A673 (cell line): ENCODE measurements around the gene NFRKB. TPM values are rescaled to one million over a fixed set of nuclear protein-coding genes. Genes with fewer than 3 reads are reported as not detected.

Source experiments
- Bru-seq: library from RNA; stranded (reverse); fragments of 400-500 nt; gene quantifications from one replicate; lab custom pipeline; 2021; lab: Mats Ljungman, UMichigan
- BruChase-seq, 2 experiments: library from RNA; stranded (reverse); fragments of 400-500 nt; gene quantifications; one replicate each; lab custom pipeline; 2021; lab: Mats Ljungman, UMichigan
- BruUV-seq: library from RNA; stranded (reverse); fragments of 400-500 nt; replicated peaks from 2 replicates; lab custom pipeline; 2021; lab: Mats Ljungman, UMichigan
- CTCF ChIA-PET: fragments of 300-600 bp; sonication (Branson Sonifier 250); formaldehyde crosslinking; loops from one replicate; lab custom pipeline; 2022; ENCODE audit warnings: antibody characterized with exemption; lab: Charles Lee
- POLR2A ChIA-PET: fragments of 300-600 bp; sonication (Branson Sonifier 250); formaldehyde crosslinking; loops from one replicate; lab custom pipeline; 2022; ENCODE audit warnings: antibody characterized with exemption; ENCODE audit not compliant: low non-redundant PET; lab: Charles Lee
- DNase-seq: peaks from one replicate; pipeline ENCODE4 v3.0.0-alpha.2; 2015; ENCODE audit warnings: low spot score
- H3K27ac ChIP-seq: fragments of 200-600 bp; sonication (generic); 2 replicates; pipeline ENCODE4 v1.5.1; 2016; ENCODE audit warnings: mixed run types, low read depth, mild to moderate bottlenecking, mixed read lengths, antibody characterized with exemption, low read length; ENCODE audit not compliant: poor library complexity, severe bottlenecking
- H3K27me3 ChIP-seq: fragments of 200-600 bp; sonication (generic); replicated peaks from 2 replicates; pipeline ENCODE4 v1.6.1; 2017; ENCODE audit warnings: mixed run types, low read depth, mild to moderate bottlenecking, mixed read lengths, antibody characterized with exemption, low read length; ENCODE audit not compliant: insufficient read depth, poor library complexity
- H3K36me3 ChIP-seq: fragments of 200-600 bp; sonication (generic); 2 replicates; pipeline ENCODE4 v1.6.1; 2016; ENCODE audit warnings: mixed run types, mild to moderate bottlenecking, mixed read lengths, antibody characterized with exemption, low read length; ENCODE audit not compliant: insufficient read depth, poor library complexity, severe bottlenecking
- H3K4me1 ChIP-seq: fragments of 200-600 bp; sonication (generic); 2 replicates; pipeline ENCODE4 v1.6.1; 2017; ENCODE audit warnings: mixed run types, mild to moderate bottlenecking, mixed read lengths, antibody characterized with exemption, low read length; ENCODE audit not compliant: insufficient read depth, poor library complexity, severe bottlenecking
- H3K4me3 ChIP-seq: fragments of 200-600 bp; sonication (generic); 2 replicates; pipeline ENCODE4 v1.5.1; 2016; ENCODE audit warnings: low read depth, mixed run types, mild to moderate bottlenecking, mixed read lengths, low read length; ENCODE audit not compliant: poor library complexity, severe bottlenecking
- H3K9me3 ChIP-seq: fragments of 200-600 bp; sonication (generic); 2 replicates; pipeline ENCODE4 v1.6.1; 2016; ENCODE audit warnings: mixed run types, low read depth, mild to moderate bottlenecking, mixed read lengths, antibody characterized with exemption, low read length; ENCODE audit not compliant: poor library complexity, severe bottlenecking
- CTCF ChIP-seq: fragments of 300-800, 200-600 bp; sonication (generic); conservative IDR thresholded peaks from 2 replicates; pipeline ENCODE4 v1.5.1; 2017; ENCODE audit warnings: low read depth, mild to moderate bottlenecking, antibody characterized with exemption, low read length, moderate library complexity, mixed read lengths
- EZH2 ChIP-seq: fragments of 200-600 bp; sonication (generic); IDR thresholded peaks from 2 replicates; pipeline ENCODE4 v1.6.1; 2017; ENCODE audit warnings: borderline replicate concordance, low read depth, mild to moderate bottlenecking, mixed read lengths, antibody characterized with exemption, low read length; ENCODE audit not compliant: poor library complexity, severe bottlenecking
- intact Hi-C: fragments of 100-400 bp; cut with micrococcal nuclease; formaldehyde crosslinking; loops from one replicate; pipeline ENCODE4 v1.10.0; 2022; ENCODE audit not compliant: unreplicated experiment
- long read RNA-seq: library from polyadenylated mRNA; stranded (forward); transcript quantifications from one replicate; pipeline ENCODE4 v2.0.0, GENCODE V29; 2022
- total RNA-seq: library from RNA; stranded (reverse); gene quantifications from 2 replicates; pipeline ENCODE4 v1.2.3, GENCODE V29; 2021

Gene NFRKB
- total RNA-seq (53.6 and 54.5 TPM in 2 replicates), Bru-seq, nascent RNA (percentile 82 among the genes with signal in this experiment), BruChase-seq, experiment 1, labeled RNA remaining after a 2-hour chase (percentile 90 among the genes with signal in this experiment), BruChase-seq, experiment 2, labeled RNA remaining after a 6-hour chase (percentile 86 among the genes with signal in this experiment)
- long read RNA-seq, partial matches to known transcripts, result 18 of 50 reads
- long read RNA-seq, other reads (novel, unspliced or antisense), result 32 of 50 reads

DNA sequence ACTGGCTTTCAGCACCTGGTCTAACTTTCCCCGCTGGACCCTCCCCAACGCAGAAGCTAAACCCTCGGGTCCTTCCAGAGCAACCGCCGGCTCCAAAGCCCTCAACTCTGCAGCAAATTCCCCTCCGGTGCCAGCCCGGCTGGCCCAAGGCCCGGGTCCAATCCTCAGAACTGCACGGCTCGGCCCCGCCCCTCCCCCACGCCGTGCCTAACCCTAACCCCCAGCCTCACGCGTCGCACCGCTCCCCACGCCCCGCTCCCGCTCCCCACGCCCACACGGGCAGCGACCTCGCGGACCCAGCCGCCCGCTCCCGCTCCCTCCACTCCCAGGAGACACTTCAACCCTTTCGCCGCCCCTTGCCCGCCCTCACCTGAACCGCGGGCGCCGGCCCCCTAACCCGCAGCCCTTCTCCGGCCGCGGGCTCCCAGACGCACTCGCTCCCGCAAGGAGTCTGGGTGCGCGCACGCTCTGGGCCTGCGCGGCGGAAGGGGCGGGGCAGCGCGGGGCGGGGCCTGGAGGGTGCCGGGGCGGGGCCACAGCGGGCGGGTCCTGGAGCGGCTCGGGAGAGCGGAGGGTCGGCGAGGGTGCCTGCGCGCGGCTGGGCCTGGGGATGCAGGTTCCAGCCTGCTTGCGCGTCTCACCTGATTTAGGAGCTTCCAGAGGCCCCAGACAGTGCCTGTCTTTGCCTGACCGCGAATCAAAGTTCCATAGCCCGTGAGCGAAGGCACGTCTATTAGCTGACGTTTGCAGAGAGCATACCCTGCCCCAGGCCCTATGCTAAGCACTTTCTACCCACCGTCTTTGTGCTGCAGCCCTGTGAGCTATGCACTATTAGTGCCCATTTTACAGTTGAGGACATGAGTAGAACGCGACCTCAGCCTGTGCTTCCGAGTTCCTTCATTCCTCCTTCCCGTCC, at the start of gene NFRKB:
NFRKB (minus strand) TSS at position 453 of the 916 bp plus-strand sequence. CDS start 2,729 bp downstream, outside the sequence.
- Histone ChIP-seq H3K9me3 (no peaks in the 10 kb centered on the region), H3K27me3 (no peaks in the 10 kb centered on the region), H3K4me3 (peak within 1 kb of the TSS; percentile 85), H3K27ac (peak within 1 kb of the TSS; percentile 80), H3K4me1 (peaks cover 7% of the 10 kb centered on the region), H3K36me3 (peaks cover 28% of the 10 kb centered on the region)
- no TSS peak for BruUV-seq
- ChIA-PET POLR2A (interaction anchor here (0.9 kb wide), 1 partner anchor 25 kb away, joined by 3 read pairs; no protein-coding TSS in a partner anchor), CTCF (interaction anchor here (0.9 kb wide), 1 partner anchor 237 kb away, joined by 5 read pairs; no protein-coding TSS in a partner anchor)
- intact Hi-C loops, result no loop called here
- TF ChIP-seq EZH2 (no peak), CTCF (no peak)
- peak; percentile 89 for DNase-seq

DNA sequence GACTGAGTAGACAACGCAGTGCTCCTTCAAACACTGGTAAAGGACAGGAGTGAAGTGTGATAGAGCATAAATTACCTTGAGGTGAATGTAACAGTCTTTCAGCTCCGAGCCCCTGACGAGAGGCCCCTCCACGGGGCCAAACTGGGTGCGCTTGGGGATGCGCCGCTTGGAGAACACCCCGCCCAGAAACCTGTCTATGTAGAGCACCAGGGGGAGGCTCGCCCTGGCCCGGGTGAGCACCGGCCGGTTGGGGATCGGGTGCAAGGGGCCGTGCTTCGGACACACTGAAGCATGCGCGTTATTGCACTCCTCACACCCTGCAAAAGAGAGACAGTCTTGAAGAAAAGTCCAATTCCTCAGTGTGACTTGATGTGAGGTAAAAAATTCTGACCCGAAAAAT, 49.3 kb upstream of the NFRKB start:
- peaks cover 6% of the 10 kb centered on the region for H3K36me3 ChIP-seq
- no peak overlapping the region for H3K4me3 ChIP-seq
- H3K27ac ChIP-seq, result no peak overlapping the region
- intact Hi-C loops, result no loop called here
- no peaks in the 10 kb centered on the region for H3K9me3 ChIP-seq
- no peak for DNase-seq
- CTCF ChIA-PET, result no interaction called here
- TF ChIP-seq CTCF, result no peak
- no peak for TF ChIP-seq EZH2
- no peaks in the 10 kb centered on the region for H3K27me3 ChIP-seq
- BruUV-seq, result no TSS peak
- POLR2A ChIA-PET, result no interaction called here
- no peaks in the 10 kb centered on the region for H3K4me1 ChIP-seq

DNA sequence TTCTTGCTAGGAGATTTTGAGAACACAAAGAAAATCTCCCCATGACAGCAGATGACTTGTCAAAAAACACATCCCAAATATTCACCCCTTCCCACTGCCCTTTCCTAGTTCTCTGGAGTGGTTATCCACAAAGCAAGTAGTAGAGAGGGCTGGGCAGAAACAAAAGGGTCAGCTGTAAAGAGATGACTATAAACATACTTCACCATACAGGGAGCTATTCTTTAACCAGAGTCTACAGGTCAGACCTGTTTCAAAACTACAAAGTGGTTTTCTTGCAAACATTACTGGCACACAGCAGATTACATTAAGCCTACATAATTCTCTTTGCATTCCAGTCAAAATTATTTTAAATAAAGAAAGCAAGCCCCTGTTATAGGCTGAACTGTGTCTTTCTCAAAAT, 47.7 kb upstream of the NFRKB start:
- no TSS peak for BruUV-seq
- TF ChIP-seq CTCF (no peak), EZH2 (no peak)
- no peak for DNase-seq
- Histone ChIP-seq H3K27me3 (no peaks in the 10 kb centered on the region), H3K4me3 (no peak overlapping the region), H3K36me3 (peaks cover 6% of the 10 kb centered on the region), H3K27ac (no peak overlapping the region), H3K4me1 (no peaks in the 10 kb centered on the region), H3K9me3 (no peaks in the 10 kb centered on the region)
- ChIA-PET CTCF (interaction anchor here (0.6 kb wide), 1 partner anchor 189 kb away, joined by 3 read pairs; no protein-coding TSS in a partner anchor), POLR2A (no interaction called here)
- intact Hi-C loops, result no loop called here
